NT2/D1 (cell line): Measurements from ENCODE around the gene BUB1B.
"Not testable (repeated sequence)": the region's sequence is repeated elsewhere in the genome, so short reads cannot be mapped to it uniquely, and the experiment has no call there.

Source experiments
- DNase-seq: peaks from one replicate; pipeline ENCODE4 v3.0.0-alpha.2; 2011; ENCODE audit warnings: low read depth, low spot score
- H3K27me3 ChIP-seq: 2 replicates; pipeline ENCODE4 v1.6.0; 2011; ENCODE audit warnings: mild to moderate bottlenecking; ENCODE audit not compliant: insufficient read length, insufficient read depth
- H3K36me3 ChIP-seq: 2 replicates; pipeline ENCODE4 v1.6.1; 2011; ENCODE audit warnings: mild to moderate bottlenecking, low read length, mixed read lengths; ENCODE audit not compliant: insufficient read depth, insufficient read length
- H3K4me1 ChIP-seq: 2 replicates; pipeline ENCODE4 v1.5.1; 2011; ENCODE audit not compliant: insufficient read depth, insufficient read length
- H3K4me3 ChIP-seq: 2 replicates; pipeline ENCODE4 v1.5.1; 2011; ENCODE audit warnings: low read depth; ENCODE audit not compliant: insufficient read length
- H3K9ac ChIP-seq: 2 replicates; pipeline ENCODE4 v1.6.0; 2011; ENCODE audit warnings: low read depth; ENCODE audit not compliant: insufficient read length
- H3K9me3 ChIP-seq: 2 replicates; pipeline ENCODE4 v1.5.1; 2011; ENCODE audit warnings: mild to moderate bottlenecking, low read length; ENCODE audit not compliant: insufficient read depth
- SUZ12 ChIP-seq: IDR thresholded peaks from 2 replicates; pipeline ENCODE4 v1.6.1; 2011; ENCODE audit not compliant: insufficient read length, insufficient read depth; ENCODE audit errors: extremely low read depth
- YY1 ChIP-seq: IDR thresholded peaks from 2 replicates; pipeline ENCODE4 v1.6.1; 2011; ENCODE audit not compliant: insufficient read length, insufficient read depth
- ZNF274 ChIP-seq: IDR thresholded peaks from 2 replicates; pipeline ENCODE4 v1.6.1; 2011; ENCODE audit warnings: mild to moderate bottlenecking, low read depth, low read length

BUB1B gene

DNA sequence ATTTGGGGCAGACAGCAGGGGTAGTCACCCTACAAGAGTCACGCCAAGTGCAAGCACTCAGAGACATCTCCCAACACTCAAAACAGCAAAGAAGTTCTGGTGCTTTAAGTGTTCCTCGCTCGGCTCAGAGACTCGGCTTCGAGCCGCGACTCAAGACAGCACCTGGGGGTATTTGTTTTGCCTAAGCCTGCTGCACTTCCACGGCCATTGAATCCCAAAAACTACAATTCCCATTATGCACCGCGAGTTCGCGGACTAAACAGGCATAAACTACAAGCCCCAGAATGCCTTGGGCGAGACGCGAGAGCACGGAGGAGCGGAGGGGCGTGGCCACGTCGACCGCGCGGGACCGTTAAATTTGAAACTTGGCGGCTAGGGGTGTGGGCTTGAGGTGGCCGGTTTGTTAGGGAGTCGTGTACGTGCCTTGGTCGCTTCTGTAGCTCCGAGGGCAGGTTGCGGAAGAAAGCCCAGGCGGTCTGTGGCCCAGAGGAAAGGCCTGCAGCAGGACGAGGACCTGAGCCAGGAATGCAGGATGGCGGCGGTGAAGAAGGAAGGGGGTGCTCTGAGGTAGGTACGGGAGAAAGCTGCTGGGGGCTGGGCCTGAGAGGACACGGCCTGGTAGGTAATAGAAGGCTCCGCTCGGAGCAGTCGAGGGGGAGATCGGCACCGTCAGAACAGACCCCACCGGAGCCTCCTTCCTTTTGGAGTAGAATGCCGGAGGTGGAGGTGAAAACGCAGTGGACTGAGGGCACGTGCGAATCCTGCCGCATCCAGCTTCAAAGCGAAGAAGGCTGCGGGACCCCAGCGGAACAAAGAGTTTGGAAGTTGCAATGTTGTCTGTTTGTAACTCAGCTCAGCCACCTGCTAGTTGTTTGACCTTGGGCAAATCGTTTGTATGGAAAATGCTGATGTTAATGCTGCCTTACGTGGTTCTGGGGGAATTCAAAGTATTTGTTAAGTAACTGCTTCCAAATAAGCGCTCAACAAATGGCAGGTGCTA, at the start of gene BUB1B:
TSS of gene BUB1B (plus strand) at position 381 of the 1,000 bp plus-strand sequence. CDS start at position 533, 152 bp downstream.
- Histone ChIP-seq H3K36me3 (peaks cover 35% of the 10 kb centered on the region), H3K4me3 (peak within 1 kb of the TSS; percentile 90), H3K4me1 (no peaks in the 10 kb centered on the region), H3K9ac (peak within 1 kb of the TSS; percentile 90), H3K9me3 (no peaks in the 10 kb centered on the region), H3K27me3 (no peaks in the 10 kb centered on the region)
- peak; percentile 93 for DNase-seq
- no peak for TF ChIP-seq ZNF274
- peak; percentile 44 for TF ChIP-seq YY1

- Histone ChIP-seq H3K27me3 (no peaks in the 10 kb centered on the region), H3K9me3 (no peaks in the 10 kb centered on the region), H3K4me1 (peaks cover 13% of the 10 kb centered on the region), H3K4me3 (no peak overlapping the region), H3K36me3 (no peaks in the 10 kb centered on the region), H3K9ac (no peak overlapping the region)
- TF ChIP-seq SUZ12: no peak
- no peak for TF ChIP-seq YY1
- no peak for TF ChIP-seq ZNF274
- no peak for DNase-seq
Observed at GRCh38 chr15:40111888-40112287, 49.0 kb upstream of the BUB1B start.

DNA sequence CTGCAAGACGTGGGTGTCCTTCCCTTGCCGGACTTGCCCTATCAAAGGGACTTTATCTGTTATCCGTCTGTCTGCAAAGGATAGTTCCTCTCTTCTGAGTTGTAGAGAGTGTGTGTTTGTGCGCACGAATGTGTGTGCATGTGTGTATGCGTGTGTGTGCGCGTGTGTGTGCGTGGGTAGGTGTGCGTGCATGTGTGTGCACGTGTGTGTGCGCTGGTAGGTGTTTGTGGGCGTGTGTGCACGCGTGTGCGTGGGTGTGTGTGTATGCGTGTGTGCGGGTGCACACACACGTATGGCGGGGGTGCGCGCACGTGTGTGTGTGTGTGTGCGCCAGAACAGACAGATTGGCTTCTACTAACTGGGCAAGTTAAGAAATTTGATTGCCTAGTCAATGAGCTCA, 48.1 kb upstream of the BUB1B start:
- H3K4me3 ChIP-seq: no peak overlapping the region
- no peaks in the 10 kb centered on the region for H3K36me3 ChIP-seq
- H3K9ac ChIP-seq: no peak overlapping the region
- H3K4me1 ChIP-seq: peaks cover 10% of the 10 kb centered on the region
- no peak for DNase-seq
- TF ChIP-seq ZNF274 (no peak), YY1 (no peak), SUZ12 (no peak)
- no peaks in the 10 kb centered on the region for H3K9me3 ChIP-seq
- H3K27me3 ChIP-seq: no peaks in the 10 kb centered on the region

DNA sequence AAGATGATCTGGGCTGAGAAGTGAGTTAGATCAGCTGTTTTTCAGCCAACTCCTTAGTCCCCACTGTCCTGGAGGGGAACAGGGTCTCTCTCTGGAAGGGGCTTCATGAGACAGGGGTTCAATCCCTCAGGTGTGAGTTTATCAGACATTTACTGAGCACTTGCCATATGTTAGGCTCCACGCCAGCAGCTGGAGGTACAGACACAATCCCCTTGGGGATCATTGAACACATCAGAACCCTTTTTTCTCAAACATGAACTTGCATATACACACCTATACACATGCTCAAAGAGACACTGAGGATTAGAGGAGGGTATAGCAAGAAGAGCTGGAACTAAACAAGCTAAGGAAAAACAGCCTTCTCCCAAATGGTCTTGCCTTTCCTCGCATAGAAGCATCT, 46.7 kb upstream of the BUB1B start:
- no peaks in the 10 kb centered on the region for H3K27me3 ChIP-seq
- H3K4me3 ChIP-seq: no peak overlapping the region
- TF ChIP-seq YY1 (no peak), SUZ12 (no peak), ZNF274 (no peak)
- H3K9me3 ChIP-seq: no peaks in the 10 kb centered on the region
- no peak for DNase-seq
- H3K36me3 ChIP-seq: no peaks in the 10 kb centered on the region
- H3K9ac ChIP-seq: no peak overlapping the region
- H3K4me1 ChIP-seq: peaks cover 10% of the 10 kb centered on the region

DNA sequence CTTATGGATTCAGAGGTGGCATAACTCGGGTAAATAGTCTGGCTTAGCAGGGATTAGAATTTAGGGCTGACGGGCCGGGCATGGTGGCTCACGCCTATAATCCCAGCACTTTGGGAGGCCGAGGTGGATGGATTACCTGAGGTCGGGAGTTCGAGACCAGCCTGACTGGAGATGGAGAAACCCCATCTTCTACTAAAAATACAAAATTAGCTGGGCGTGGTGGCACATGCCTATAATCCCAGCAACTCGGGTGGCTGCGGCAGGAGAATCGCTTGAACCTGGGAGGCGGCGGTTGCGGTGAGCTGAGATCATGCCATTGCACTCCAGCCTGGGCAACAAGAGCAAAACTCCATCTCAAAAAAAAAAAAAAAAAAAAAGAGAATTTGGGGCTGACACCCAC, 45.8 kb upstream of the BUB1B start:
- not testable (repeated sequence) for H3K4me3 ChIP-seq, DNase-seq, H3K27me3 ChIP-seq, H3K9me3 ChIP-seq, H3K4me1 ChIP-seq, H3K9ac ChIP-seq, H3K36me3 ChIP-seq

DNA sequence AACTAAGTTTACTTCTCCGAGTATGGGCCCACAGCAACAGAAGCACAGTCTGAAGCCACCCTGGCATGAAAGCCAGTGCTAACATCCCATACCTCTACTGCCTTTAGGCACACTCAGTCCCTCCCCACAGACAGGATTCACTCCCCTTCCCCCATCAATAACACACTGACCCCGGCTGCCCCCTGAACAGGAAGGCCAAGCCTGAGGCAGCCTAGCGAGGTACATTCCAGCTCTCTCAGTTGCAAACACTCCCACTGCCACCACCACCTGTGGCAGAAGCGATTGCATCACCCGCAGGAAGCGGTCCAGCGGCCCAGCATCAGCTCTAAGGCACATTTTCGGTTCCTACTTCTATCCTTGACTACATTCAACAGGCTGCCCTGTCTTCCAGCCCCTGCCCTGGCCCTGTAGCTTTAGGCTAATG, 45.2 kb upstream of the BUB1B start:
- no peaks in the 10 kb centered on the region for H3K27me3 ChIP-seq
- DNase-seq: no peak
- H3K36me3 ChIP-seq: no peaks in the 10 kb centered on the region
- H3K9me3 ChIP-seq: no peaks in the 10 kb centered on the region
- no peak overlapping the region for H3K4me3 ChIP-seq
- TF ChIP-seq YY1: no peak
- no peak for TF ChIP-seq SUZ12
- no peak for TF ChIP-seq ZNF274
- no peak overlapping the region for H3K9ac ChIP-seq
- H3K4me1 ChIP-seq: peaks cover 7% of the 10 kb centered on the region

GRCh38 chr15:40118473-40118872, 42.4 kb upstream of the BUB1B start:
- H3K9ac ChIP-seq: no peak overlapping the region
- no peaks in the 10 kb centered on the region for H3K27me3 ChIP-seq
- no peaks in the 10 kb centered on the region for H3K36me3 ChIP-seq
- peaks cover 5% of the 10 kb centered on the region for H3K4me1 ChIP-seq
- H3K9me3 ChIP-seq: no peaks in the 10 kb centered on the region
- no peak overlapping the region for H3K4me3 ChIP-seq
- DNase-seq: no peak
- no peak for TF ChIP-seq YY1
- no peak for TF ChIP-seq SUZ12
- TF ChIP-seq ZNF274: no peak
